ENCODE measurements around the gene PRSS2.
"Not testable (repeated sequence)": the region's sequence is repeated elsewhere in the genome, so short reads cannot be mapped to it uniquely, and the experiment has no call there.

Gene PRSS2

GRCh38 chr7:142754681-142755575, 15.8 kb upstream of the PRSS2 start:
- H3K36me3 ChIP-seq (ENCODE audit: insufficient read depth, low read length) = no peaks in the 10 kb centered on the region
- H3K9me3 ChIP-seq (ENCODE audit: low read depth, low read length) = no peaks in the 10 kb centered on the region
- no peak overlapping the region for H3K9ac ChIP-seq (ENCODE audit: insufficient read length)
- no peak for DNase-seq (ENCODE audit: low read depth, low spot score)
- H3K27ac ChIP-seq = no peak overlapping the region
- H3K4me3 ChIP-seq = no peak overlapping the region
- no peak for TF ChIP-seq EZH2 (IDR thresholded peaks at IDR 0.05)
- no peak for TF ChIP-seq POLR2AphosphoS5 (IDR thresholded peaks at IDR 0.05; ENCODE audit: borderline replicate concordance, low read depth, low read length)
- no peak for TF ChIP-seq FOXP2 (optimal IDR thresholded peaks at IDR 0.05; ENCODE audit: control extremely low read depth, extremely low read length, insufficient read depth)

- not testable (repeated sequence) for H3K36me3 ChIP-seq (ENCODE audit: insufficient read depth, low read length); H3K4me3 ChIP-seq; H3K27ac ChIP-seq; H3K9me3 ChIP-seq (ENCODE audit: low read depth, low read length); H3K9ac ChIP-seq (ENCODE audit: insufficient read length); DNase-seq (ENCODE audit: low read depth, low spot score)
These were observed 12.5 kb upstream of the PRSS2 start for GRCh38 chr7:142758312-142758711.

GRCh38 chr7:142759433-142759832, 11.3 kb upstream of the PRSS2 start:
- Histone ChIP-seq H3K36me3 (ENCODE audit: insufficient read depth, low read length) (no peaks in the 10 kb centered on the region), H3K4me3 (no peak overlapping the region), H3K27ac (no peak overlapping the region), H3K9me3 (ENCODE audit: low read depth, low read length) (no peaks in the 10 kb centered on the region), H3K9ac (ENCODE audit: insufficient read length) (no peak overlapping the region)
- DNase-seq (ENCODE audit: low read depth, low spot score) = no peak
- TF ChIP-seq FOXP2 (optimal IDR thresholded peaks at IDR 0.05; ENCODE audit: control extremely low read depth, extremely low read length, insufficient read depth) = no peak
- no peak for TF ChIP-seq POLR2AphosphoS5 (IDR thresholded peaks at IDR 0.05; ENCODE audit: borderline replicate concordance, low read depth, low read length)
- TF ChIP-seq EZH2 (IDR thresholded peaks at IDR 0.05) = no peak

GRCh38 chr7:142760071-142760642, 10.6 kb upstream of the PRSS2 start:
- Histone ChIP-seq H3K4me3 (no peak overlapping the region), H3K9ac (ENCODE audit: insufficient read length) (no peak overlapping the region), H3K9me3 (ENCODE audit: low read depth, low read length) (no peaks in the 10 kb centered on the region), H3K27ac (no peak overlapping the region), H3K36me3 (ENCODE audit: insufficient read depth, low read length) (no peaks in the 10 kb centered on the region)
- DNase-seq (ENCODE audit: low read depth, low spot score) = no peak
- TF ChIP-seq POLR2AphosphoS5 (IDR thresholded peaks at IDR 0.05; ENCODE audit: borderline replicate concordance, low read depth, low read length) = no peak
- TF ChIP-seq FOXP2 (optimal IDR thresholded peaks at IDR 0.05; ENCODE audit: control extremely low read depth, extremely low read length, insufficient read depth) = no peak
- no peak for TF ChIP-seq EZH2 (IDR thresholded peaks at IDR 0.05)

GRCh38 chr7:142761606-142762005, 9.2 kb upstream of the PRSS2 start:
- H3K9me3 ChIP-seq (ENCODE audit: low read depth, low read length); H3K4me3 ChIP-seq; H3K9ac ChIP-seq (ENCODE audit: insufficient read length); H3K36me3 ChIP-seq (ENCODE audit: insufficient read depth, low read length); H3K27ac ChIP-seq; DNase-seq (ENCODE audit: low read depth, low spot score): not testable (repeated sequence)

- Histone ChIP-seq H3K9ac (ENCODE audit: insufficient read length) (no peak overlapping the region), H3K4me3 (no peak overlapping the region), H3K27ac (no peak overlapping the region), H3K36me3 (ENCODE audit: insufficient read depth, low read length) (no peaks in the 10 kb centered on the region), H3K9me3 (ENCODE audit: low read depth, low read length) (no peaks in the 10 kb centered on the region)
- DNase-seq (ENCODE audit: low read depth, low spot score) = no peak
- TF ChIP-seq POLR2AphosphoS5 (IDR thresholded peaks at IDR 0.05; ENCODE audit: borderline replicate concordance, low read depth, low read length) (no peak), FOXP2 (optimal IDR thresholded peaks at IDR 0.05; ENCODE audit: control extremely low read depth, extremely low read length, insufficient read depth) (no peak), EZH2 (IDR thresholded peaks at IDR 0.05) (no peak)
These were observed 8.7 kb upstream of the PRSS2 start for GRCh38 chr7:142762104-142762503.

GRCh38 chr7:142767451-142767850, 3.3 kb upstream of the PRSS2 start:
- H3K4me3 ChIP-seq = no peak overlapping the region
- H3K27ac ChIP-seq = no peak overlapping the region
- no peak overlapping the region for H3K9ac ChIP-seq (ENCODE audit: insufficient read length)
- TF ChIP-seq EZH2 (IDR thresholded peaks at IDR 0.05) = no peak
- no peak for TF ChIP-seq FOXP2 (optimal IDR thresholded peaks at IDR 0.05; ENCODE audit: control extremely low read depth, extremely low read length, insufficient read depth)
- no peak for TF ChIP-seq POLR2AphosphoS5 (IDR thresholded peaks at IDR 0.05; ENCODE audit: borderline replicate concordance, low read depth, low read length)
- no peaks in the 10 kb centered on the region for H3K36me3 ChIP-seq (ENCODE audit: insufficient read depth, low read length)
- DNase-seq (ENCODE audit: low read depth, low spot score) = no peak
- no peaks in the 10 kb centered on the region for H3K9me3 ChIP-seq (ENCODE audit: low read depth, low read length)

GRCh38 chr7:142767861-142768260, 2.9 kb upstream of the PRSS2 start:
- no peaks in the 10 kb centered on the region for H3K36me3 ChIP-seq (ENCODE audit: insufficient read depth, low read length)
- no peak for DNase-seq (ENCODE audit: low read depth, low spot score)
- no peak overlapping the region for H3K9ac ChIP-seq (ENCODE audit: insufficient read length)
- no peak for TF ChIP-seq FOXP2 (optimal IDR thresholded peaks at IDR 0.05; ENCODE audit: control extremely low read depth, extremely low read length, insufficient read depth)
- no peak for TF ChIP-seq EZH2 (IDR thresholded peaks at IDR 0.05)
- TF ChIP-seq POLR2AphosphoS5 (IDR thresholded peaks at IDR 0.05; ENCODE audit: borderline replicate concordance, low read depth, low read length) = no peak
- no peak overlapping the region for H3K4me3 ChIP-seq
- H3K27ac ChIP-seq = no peak overlapping the region
- H3K9me3 ChIP-seq (ENCODE audit: low read depth, low read length) = no peaks in the 10 kb centered on the region

- H3K4me3 ChIP-seq; H3K36me3 ChIP-seq (ENCODE audit: insufficient read depth, low read length); H3K9ac ChIP-seq (ENCODE audit: insufficient read length); DNase-seq (ENCODE audit: low read depth, low spot score); H3K9me3 ChIP-seq (ENCODE audit: low read depth, low read length); H3K27ac ChIP-seq: not testable (repeated sequence)
These were observed 1.9 kb upstream of the PRSS2 start for GRCh38 chr7:142768885-142769284.
